CD1c-positive myeloid dendritic cell (primary cell): ENCODE measurements around the gene IER2.
A peak's percentile ranks its signal among the peaks of the same experiment; 100 is the strongest.
"Not testable (repeated sequence)": the region's sequence is repeated elsewhere in the genome, so short reads cannot be mapped to it uniquely, and the experiment has no call there.

Experiments used
- DNase-seq: peaks from one replicate; pipeline ENCODE4 v3.0.0-alpha.2; 2016; ENCODE audit errors: extremely low spot score

IER2 gene

DNA sequence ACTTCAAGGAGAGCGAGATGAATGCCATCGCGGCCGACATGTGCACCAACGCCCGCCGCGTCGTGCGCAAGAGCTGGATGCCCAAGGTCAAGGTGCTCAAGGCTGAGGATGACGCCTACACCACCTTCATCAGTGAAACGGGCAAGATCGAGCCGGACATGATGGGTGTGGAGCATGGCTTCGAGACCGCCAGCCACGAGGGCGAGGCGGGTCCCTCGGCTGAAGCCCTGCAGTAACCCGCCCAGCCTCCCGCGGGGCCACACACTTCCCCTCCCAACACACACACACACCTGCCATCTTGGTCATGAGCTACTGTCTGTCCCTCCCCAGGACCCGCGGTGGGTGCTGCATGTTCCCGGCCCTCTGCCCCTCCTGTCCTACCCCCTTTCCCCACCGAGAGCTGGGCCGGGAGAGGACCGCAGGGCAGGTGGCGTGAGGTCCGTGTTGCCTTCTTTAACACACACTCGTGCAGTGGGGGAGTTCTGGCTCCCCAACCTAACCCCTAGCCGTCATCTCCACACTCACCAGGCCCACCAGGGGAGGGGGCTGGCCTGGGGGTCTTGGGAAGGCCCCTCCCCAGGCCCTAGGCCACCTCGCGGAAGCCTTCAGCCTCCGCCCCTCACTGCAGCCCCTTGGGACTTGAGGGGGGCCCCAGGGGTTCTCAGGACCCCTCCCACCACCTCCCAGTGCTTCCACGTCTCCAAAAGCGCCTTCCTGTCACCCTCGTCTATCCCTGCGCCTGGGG, 11.9 kb upstream of the IER2 start:
- no peak for DNase-seq

DNA sequence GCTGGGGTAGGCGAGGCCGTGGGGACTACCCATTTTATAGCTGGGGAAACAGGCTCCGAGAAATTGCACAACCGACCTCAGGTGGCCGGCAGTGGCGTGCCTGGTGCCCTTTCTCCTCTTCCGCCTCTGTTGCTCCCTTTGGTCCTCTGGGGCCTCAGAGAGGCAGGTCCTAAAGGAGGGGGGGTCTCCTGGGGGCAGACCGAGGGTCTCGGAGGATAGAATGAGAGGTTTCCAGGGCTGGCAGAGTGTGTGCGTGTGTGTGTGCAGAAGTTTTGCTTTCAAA, 11.4 kb upstream of the IER2 start:
- no peak for DNase-seq

DNA sequence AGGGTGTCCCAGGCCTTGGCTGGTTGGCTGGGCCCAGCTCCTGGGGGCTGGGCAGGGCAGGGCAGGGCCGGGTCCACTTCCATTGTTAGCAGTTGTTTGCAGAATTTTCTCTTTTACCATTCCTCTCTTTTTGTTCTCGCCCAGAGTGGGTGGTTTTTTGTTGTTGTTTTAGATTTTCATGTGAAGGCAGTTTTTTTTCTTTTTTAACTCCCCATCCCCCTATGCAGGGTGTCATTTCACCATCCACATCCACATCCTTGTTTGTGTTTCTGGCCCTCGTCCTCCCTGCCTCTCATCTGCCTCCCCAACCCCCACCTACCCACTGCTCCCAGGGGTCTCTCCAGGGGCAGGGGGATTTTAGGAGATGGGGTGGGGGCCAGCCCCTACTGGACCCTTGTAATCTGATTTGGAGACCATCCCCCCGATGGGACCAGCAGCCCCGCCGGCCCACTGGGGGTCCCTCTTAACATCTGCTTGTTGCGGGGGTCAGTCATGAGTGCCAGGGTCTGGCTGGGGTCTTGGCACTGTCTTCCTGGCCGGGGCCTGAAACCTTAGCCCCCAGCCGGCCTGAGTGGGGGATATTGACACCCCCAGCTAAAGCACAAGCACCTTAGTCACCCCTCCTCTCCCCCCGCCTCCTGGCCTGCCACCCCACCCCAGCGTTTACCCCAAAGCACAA, 10.4 kb upstream of the IER2 start:
- no peak for DNase-seq

DNA sequence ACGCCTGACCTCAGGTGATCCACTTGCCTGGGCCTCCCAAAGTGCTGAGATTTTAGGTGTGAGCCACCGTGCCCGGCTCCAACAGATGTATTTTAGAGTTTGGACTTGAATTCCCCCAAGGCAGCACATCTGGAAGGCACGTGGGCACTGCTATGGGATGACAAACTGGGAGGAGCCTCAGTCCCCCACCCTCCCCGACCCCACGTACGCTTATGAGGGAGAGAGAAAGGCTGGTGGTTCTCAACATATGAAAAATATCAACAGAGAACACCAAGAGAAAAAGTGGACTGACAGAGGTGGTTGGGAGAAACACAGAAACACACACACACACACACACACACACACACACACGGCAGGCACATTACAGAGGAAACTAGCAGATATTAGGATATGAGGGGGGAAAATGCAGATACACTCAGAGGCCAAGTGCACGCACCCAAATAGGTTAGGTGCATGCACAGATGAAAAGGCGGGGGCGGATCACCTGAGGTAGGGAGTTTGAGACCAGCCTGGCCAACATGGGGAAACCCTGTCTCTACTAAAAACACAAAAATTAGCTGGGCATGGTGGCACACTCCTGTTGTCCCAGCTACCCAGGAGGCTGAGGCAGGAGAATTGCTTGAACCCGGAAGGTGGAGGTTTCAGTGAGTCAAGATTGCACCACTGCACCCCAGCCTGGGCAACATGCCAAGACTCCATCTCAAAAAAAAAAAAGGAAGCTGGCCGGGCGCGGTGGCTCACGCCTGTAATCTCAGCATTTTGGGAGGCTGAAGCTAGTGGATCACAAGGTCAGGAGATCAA, 3.2 kb upstream of the IER2 start:
- DNase-seq: peak; percentile 91

DNA sequence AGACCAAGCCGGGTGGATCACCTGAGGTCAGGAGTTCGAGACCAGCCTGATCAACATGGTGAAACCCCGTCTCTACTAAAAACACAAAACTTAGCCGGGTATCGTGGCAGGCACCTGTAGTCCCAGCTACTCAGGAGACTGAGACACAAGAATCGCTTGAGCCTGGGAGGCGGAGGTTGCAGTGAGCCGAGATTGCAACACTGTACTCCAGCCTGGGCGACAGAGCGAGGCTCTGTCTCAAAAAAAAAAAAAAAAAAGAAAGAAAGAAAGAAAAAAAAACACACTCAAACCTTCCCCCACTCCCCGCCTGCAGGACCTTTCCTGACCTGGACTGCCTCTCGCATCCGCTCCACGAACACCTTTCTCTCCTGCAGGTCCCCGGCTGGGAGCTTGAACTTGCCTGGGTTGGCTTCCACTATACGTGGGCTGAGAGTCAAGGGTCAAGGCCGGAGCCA, 1.0 kb upstream of the IER2 start:
- DNase-seq: not testable (repeated sequence)

DNA sequence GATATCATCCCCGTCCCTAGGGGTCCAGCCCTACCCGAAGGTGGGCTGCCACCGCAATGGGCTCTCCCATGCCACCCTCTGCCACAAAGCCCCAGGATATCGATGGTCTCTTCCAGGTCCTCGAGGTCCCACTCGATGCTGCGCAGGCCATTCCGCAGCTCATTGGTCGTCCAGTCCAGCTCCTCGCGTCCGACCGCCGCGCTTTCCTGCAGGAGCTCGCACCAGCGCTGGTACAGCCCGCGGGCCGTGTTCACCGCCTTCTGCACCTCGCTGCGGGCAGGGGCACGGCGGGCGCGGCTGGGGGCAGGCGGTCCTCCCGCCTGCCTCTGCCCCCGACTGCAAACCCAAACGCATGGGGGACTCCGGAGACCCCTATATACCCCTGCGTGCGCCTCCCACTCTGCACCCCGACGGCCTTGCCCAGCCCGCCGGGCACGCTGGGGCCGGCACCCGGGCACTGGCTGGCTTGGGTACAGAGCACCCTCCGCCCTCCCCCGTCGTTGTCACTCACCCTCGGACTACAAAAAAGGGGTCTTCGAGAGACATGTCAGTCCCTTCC, 504 bp upstream of the IER2 start:
- DNase-seq: peak; percentile 44

DNA sequence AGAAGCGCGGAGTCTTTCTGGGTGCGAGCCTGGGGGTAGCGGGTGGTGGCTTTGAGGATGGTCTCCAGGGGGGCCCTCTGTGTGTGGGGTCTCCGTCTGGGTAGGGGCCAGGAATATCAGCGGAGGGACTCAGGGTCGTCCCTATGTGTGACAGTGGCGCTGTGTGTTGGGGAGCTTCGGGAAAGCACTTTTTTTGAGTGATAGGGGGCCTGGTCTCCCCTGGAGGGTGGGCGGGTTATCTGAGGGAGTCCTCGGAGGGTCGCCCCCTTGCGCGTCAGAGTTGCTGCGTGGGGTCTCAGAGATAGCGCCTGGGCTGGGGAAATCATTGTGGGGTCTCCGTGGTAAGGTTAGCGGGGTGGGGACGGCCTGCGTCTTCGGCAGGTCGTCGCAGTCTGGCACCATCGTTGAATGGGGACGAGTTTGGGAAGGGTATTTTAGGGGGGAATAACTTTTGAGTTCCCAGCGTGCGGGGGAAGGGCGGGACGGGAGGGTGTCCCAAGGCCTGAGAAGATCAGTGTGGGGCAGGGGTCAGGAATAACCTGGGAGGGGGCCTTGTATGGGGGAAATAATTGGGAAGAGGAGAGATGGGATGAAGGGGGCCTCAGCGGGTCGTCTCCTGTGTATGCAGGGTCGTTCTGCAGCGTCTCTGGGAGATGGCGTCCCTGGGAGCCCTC, 857 bp downstream of the IER2 start:
- no peak for DNase-seq

DNA sequence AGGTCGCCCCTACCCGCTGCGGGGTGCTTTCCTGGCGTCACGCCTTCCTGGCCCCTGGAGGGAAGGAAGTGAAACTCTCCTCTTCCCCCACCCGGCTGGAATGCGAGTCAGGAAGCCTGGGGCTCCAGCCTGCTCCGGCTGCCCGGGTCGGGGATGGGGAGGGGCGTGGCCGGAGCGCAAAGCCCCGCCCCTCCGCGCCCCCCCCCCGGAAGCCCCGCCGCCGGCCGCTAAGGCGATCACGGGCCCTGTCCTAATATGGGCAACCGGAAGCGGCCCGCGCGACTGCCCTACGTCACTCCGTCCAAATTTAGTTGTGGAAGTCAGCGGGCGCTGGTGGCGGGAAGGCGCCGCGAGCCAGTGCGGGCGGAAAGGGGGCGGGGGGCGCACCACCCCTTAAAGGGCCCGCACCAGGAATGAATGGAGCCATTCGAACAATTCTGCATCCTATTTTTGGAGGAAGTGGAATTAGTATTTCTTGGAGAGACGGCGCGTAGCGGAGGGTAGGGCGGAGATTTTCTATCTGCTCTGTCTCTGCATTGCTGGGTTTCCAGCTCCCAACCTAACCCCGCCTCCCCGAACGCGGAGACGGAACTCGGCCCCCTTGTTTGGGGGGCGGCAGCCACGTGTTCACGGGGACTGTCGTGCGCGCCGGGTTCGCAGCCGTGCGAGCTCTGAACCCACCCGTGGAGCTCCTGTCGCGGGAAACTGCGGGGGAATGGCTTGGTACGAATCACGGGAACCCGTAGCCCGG, 1.6 kb downstream of the IER2 start:
- DNase-seq: peak; percentile 98

DNA sequence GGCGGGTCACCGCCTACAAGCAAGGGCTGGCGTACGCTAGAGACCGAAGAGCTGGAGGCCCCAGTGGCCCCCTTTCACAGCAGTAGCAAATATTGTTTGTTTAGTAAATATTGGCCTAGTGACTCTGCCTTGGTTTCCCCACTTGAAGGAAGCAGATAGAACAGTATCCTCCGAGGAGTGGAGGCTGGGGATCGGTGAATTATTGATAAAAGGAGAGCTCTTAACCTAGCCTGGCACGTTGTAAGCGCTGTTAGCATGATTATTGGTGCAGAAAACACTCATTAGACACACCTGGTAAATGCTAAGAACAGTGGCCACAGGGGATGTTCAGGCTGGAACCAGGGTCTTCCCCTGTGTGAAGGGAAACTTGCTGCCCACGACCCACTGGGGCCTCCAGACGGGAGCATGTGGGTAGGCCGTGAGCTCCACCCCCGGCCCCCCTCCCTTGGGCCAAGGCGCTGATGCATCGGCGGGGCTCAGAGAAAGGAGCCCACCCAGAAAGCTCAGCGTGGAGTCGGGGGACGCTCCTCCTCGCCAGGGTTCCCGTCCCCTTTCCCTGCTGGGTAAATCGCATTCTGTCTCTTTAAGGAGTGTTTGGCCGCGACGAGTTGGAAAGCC, 2.3 kb downstream of the IER2 start:
- DNase-seq: no peak

DNA sequence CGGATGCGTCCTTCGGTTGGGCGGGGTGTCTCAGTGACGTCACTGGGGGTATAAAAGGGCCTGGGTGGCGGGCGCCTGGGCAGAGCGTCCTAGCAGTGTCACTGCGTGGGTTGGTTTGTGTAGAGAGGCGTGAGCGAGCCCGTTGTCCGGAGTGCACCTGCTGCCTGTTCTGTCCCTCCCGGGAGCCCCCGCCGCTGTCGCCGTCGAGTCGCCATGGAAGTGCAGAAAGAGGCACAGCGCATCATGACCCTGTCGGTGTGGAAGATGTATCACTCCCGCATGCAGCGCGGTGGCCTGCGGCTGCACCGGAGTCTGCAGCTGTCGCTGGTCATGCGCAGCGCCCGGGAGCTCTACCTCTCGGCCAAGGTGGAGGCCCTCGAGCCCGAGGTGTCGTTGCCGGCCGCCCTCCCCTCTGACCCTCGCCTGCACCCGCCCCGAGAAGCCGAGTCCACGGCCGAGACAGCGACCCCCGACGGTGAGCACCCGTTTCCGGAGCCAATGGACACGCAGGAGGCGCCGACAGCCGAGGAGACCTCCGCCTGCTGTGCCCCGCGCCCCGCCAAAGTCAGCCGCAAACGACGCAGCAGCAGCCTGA, 2.9 kb downstream of the IER2 start:
- peak; percentile 99 for DNase-seq

DNA sequence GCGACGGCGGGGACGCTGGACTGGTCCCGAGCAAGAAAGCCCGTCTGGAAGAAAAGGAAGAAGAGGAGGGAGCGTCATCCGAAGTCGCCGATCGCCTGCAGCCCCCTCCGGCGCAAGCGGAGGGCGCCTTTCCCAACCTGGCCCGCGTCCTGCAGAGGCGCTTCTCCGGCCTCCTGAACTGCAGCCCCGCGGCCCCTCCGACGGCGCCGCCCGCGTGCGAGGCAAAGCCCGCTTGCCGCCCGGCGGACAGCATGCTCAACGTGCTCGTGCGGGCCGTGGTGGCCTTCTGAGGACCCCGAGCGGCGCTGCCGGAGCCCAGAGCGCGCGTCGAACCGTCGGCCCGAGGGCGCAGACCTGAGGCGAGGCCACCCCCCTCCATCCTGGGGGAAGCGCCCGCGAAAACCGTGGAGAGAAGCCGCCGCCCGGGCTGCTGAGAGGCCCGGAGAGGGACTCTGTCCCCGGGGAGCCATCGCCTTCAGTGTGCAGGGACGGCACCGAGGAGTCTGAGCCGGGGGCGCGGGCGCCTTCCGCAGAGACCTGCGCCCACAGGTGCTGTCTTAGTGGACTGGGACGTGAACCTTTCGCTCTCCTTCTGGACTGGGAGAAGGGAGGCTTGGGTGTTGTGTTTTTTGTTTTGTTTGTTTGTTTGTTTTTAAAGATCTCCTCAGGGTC, 3.5 kb downstream of the IER2 start:
- no peak for DNase-seq

DNA sequence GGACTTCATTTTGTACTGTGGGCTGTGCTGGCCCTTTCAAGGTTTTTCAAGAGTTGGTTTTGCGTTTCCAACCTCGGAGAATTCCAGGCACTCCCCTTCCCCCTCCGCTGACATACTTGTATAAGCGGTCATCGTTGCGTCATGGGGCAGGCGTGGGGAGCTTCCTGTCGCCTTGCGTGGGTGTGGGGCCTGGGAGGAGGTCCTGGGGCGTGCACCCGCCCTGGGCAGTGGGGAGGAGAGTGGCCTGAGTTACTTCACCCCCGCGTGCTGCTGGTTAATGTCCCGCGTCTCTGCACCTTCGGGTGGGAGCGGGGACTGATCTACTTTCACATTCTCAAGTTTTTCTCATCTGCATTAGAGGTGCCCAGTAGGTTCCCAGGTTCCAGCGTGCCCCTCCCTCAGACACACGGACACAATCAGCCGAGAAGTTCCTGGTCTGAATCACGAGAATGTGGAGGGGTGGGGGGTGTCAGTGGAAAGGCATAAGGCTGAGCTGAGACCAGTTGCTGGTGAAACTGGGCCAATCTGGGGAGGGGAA, 4.1 kb downstream of the IER2 start:
- peak; percentile 95 for DNase-seq

DNA sequence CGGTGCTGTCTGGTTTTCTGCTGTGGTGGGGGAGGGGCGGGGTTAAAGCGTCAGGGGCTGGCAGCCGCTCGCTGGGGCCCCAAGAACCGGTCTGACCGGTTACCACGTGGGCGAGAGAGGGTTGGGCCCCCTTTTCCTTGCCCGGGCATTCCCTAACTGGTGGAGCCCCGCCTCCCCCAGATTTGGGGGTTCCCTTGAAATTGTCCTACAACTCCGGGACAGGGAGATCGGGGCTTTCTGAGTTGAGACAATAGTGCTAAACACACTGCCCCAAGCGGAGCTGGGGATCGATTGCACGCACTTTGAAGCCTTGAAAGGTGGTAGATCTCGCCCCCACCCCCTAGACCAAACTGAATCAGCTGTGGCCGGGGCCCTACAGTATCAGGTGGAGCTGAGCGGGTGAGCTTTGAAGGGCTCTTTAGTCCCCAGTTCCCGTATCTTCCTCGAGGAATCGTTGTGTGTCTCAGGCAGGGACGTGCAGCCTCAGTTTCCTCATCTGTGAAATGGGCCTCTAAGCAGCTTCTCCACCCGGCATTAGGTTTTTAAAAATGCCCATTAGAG, 4.8 kb downstream of the IER2 start:
- DNase-seq: peak; percentile 57

DNA sequence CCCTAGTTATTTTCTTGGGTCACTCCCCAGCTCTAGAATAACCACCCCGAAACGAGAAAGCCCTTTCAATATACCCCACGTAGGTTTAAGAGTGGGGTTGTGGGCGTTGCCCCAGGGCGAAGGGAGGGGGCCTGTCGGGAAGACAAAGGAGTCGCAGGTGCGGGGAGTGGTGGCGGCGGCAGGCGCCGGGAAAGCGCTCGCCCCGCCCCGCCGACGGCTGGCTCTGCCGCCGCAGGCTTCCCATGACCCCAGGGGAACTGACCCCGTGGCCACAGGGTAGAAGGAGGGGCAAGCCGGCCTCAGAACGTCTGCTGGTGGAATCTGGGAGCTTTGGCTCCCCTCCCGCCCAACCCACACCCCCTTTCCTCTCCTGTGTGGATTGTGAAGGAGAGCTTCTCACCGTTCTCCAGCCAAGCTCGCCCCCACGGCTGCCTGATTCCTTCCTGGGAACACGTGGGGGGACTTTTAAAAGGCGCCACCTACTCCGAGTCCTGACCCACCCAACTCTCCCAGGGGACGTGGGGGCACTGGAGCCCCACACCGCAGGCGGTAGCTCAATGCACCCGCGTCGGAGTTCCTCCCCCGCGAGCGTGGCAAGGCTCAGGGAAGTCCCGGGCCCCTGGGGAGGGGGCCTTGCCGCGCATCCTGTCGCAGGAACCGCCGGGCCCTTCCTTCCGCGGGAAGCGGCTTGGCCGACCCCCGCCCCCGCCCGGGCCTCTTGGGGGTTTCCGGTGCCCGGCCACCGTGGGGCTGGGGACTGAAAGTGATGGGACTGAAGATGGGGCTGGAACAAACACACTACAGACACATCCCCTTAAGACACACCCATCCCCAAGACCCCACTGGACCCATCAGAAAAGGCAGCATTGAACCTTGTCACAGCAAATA, 5.5 kb downstream of the IER2 start:
- peak; percentile 73 for DNase-seq

DNA sequence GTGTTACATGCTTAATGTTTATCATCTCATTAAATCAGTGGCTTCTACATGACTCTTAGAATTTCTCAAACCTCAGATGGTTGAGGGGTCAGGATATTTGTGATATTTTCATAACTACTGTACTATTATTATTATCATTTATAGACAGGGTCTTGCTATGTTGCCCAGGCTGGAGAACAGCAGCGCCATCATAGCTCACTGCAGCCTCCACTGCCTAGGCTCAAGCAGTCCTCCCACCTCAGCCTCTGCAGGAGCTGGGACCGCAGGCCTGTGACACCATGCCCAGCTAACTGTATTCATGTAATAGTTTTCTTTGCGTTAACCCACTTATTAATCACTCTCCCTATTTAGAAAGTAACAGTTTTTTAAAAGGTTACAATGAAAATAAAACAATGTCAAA, 9.5 kb downstream of the IER2 start:
- DNase-seq: no peak

DNA sequence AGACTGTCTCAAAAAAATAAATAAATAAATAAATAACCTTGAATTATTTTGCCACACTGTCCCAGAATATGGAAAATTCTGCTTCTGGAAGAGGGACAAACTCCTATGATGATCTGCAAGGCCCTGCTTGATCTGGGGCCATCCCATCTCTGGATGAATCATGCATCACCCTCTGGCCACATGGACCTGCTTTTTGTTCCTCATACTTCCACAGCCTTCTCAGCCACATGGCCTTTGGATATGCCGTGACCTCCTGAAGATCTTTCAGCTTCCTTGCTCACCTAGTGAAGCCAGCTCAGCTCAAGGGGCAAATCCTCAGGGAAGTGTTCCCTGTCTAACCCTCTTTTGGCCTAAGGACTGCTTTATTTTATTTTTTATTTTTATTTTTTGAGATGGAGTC, 10.3 kb downstream of the IER2 start:
- DNase-seq: peak; percentile 56

DNA sequence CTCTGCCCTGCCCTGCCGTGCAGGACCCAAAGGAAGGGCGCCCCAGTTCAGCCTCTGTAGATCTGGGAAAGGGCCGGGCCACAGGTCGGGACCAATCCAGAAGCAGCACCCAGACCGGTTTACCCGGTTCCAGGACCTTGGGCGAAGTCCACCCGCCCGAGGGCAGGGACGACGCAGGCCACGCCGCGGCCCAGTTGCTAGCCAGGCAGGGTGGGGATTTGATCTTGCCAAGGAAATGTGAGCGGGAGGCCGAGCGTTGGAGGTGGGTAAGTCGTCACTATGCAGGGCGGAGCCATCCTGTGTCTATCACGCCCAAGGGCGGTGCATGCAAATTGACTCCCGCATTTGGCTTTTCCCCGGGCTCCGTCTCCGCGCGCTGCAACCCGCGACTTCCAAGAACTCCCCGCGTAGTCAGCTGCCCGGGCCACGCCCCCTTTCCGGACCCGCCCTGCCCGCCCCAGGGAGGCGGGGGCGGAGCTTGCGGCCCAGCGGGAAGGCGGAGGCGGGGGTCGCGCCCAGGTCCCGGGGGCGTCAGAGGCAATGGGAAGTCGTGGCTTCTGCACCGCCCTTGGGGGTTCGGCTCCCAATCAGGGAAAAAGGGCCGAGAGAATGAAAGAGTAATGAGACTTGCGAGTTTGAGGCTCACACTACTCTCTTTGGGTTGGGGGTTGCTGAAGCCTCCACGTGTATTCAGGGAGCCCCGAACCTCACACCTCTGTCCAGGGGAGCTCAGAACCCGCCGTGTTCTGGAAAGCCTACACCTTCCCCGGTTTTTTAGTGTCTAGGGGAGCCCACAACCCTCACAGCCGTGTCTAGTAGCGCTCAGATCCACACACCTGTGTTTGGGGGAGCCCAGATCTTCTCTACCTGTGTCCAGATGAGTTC, 12.8 kb downstream of the IER2 start:
- DNase-seq: peak; percentile 91
